ENCODE data around the gene PLCL2.
"Not testable (repeated sequence)": the region's sequence is repeated elsewhere in the genome, so short reads cannot be mapped to it uniquely, and the experiment has no call there.

The PLCL2 gene

GRCh38 chr3:16918683-16919025 is 33.9 kb downstream of the PLCL2 start:
- DNase-seq = no peak

GRCh38 chr3:16923112-16923511 is 38.4 kb downstream of the PLCL2 start:
- no peak for DNase-seq

GRCh38 chr3:16927485-16927884 is 42.7 kb downstream of the PLCL2 start:
- DNase-seq = no peak

- no peak for DNase-seq
These were observed 43.8 kb downstream of the PLCL2 start for GRCh38 chr3:16928386-16929132.

GRCh38 chr3:16929311-16929710 is 44.6 kb downstream of the PLCL2 start:
- DNase-seq = no peak

GRCh38 chr3:16932877-16933276 is 48.1 kb downstream of the PLCL2 start:
- DNase-seq = no peak

- DNase-seq = no peak
These were observed 51.0 kb downstream of the PLCL2 start for GRCh38 chr3:16935781-16936180.

- DNase-seq = no peak
These were observed 51.5 kb downstream of the PLCL2 start for GRCh38 chr3:16936233-16936632.

- DNase-seq = no peak
These were observed 52.0 kb downstream of the PLCL2 start for GRCh38 chr3:16936676-16937230.

GRCh38 chr3:16937326-16937845 is 52.6 kb downstream of the PLCL2 start:
- DNase-seq = no peak

- DNase-seq = no peak
These were observed 56.3 kb downstream of the PLCL2 start for GRCh38 chr3:16940769-16941700.

- DNase-seq = no peak
These were observed 58.2 kb downstream of the PLCL2 start for GRCh38 chr3:16942955-16943354.

GRCh38 chr3:16943857-16944256 is 59.1 kb downstream of the PLCL2 start:
- no peak for DNase-seq

- DNase-seq = no peak
These were observed 59.6 kb downstream of the PLCL2 start for GRCh38 chr3:16944356-16944755.

- no peak for DNase-seq
These were observed 60.6 kb downstream of the PLCL2 start for GRCh38 chr3:16945330-16945729.

- DNase-seq = no peak
These were observed 65.5 kb downstream of the PLCL2 start for GRCh38 chr3:16950282-16950681.

- DNase-seq = no peak
These were observed 66.1 kb downstream of the PLCL2 start for GRCh38 chr3:16950845-16951244.

GRCh38 chr3:16957852-16958251 is 73.1 kb downstream of the PLCL2 start:
- not testable (repeated sequence) for DNase-seq

GRCh38 chr3:16960125-16960524 is 75.4 kb downstream of the PLCL2 start:
- DNase-seq = no peak

GRCh38 chr3:16961621-16962205 is 77.0 kb downstream of the PLCL2 start:
- DNase-seq = no peak

- DNase-seq = no peak
These were observed 90.3 kb downstream of the PLCL2 start for GRCh38 chr3:16975083-16975482.

GRCh38 chr3:16978234-16978920 is 93.6 kb downstream of the PLCL2 start:
- DNase-seq = no peak

- DNase-seq = no peak
These were observed 94.1 kb downstream of the PLCL2 start for GRCh38 chr3:16978921-16979271.
